HG03521 (cell line): ENCODE data around the gene MTAP.
A peak's percentile ranks its signal among the peaks of the same experiment; 100 is the strongest.

Experiments
- ATAC-seq: cut with Tn5 transposase; IDR thresholded peaks from one replicate; pipeline ENCODE4 v1.9.1; 2021; ENCODE audit warnings: mild to moderate bottlenecking, moderate library complexity; ENCODE audit not compliant: unreplicated experiment

The MTAP gene

GRCh38 chr9:21804331-21804730 lies 1.9 kb downstream of the MTAP start:
- ATAC-seq: no peak

- ATAC-seq: no peak
Measured at GRCh38 chr9:21804791-21805190, 2.4 kb downstream of the MTAP start.

- no peak for ATAC-seq
Measured at GRCh38 chr9:21806644-21807043, 4.2 kb downstream of the MTAP start.

- ATAC-seq: no peak
Measured at GRCh38 chr9:21810388-21810787, 8.0 kb downstream of the MTAP start.

- ATAC-seq: no peak
Measured at GRCh38 chr9:21810881-21811280, 8.4 kb downstream of the MTAP start.

- no peak for ATAC-seq
Measured at GRCh38 chr9:21811914-21812313, 9.5 kb downstream of the MTAP start.

- no peak for ATAC-seq
Measured at GRCh38 chr9:21812415-21812814, 10.0 kb downstream of the MTAP start.

- peak; percentile 64 for ATAC-seq
Measured at GRCh38 chr9:21812946-21813568, 10.6 kb downstream of the MTAP start.

- ATAC-seq: peak; percentile 48
Measured at GRCh38 chr9:21813575-21814473, 11.4 kb downstream of the MTAP start.

- ATAC-seq: no peak
Measured at GRCh38 chr9:21815643-21816042, 13.2 kb downstream of the MTAP start.

GRCh38 chr9:21817176-21817575 lies 14.7 kb downstream of the MTAP start:
- no peak for ATAC-seq

GRCh38 chr9:21825637-21826036 lies 23.2 kb downstream of the MTAP start:
- ATAC-seq: no peak

GRCh38 chr9:21828853-21829410 lies 26.5 kb downstream of the MTAP start:
- ATAC-seq: no peak

- ATAC-seq: no peak
Measured at GRCh38 chr9:21830589-21830988, 28.2 kb downstream of the MTAP start.

- peak; percentile 34 for ATAC-seq
Measured at GRCh38 chr9:21831841-21832509, 29.5 kb downstream of the MTAP start.

GRCh38 chr9:21833090-21833801 lies 30.8 kb downstream of the MTAP start:
- peak; percentile 85 for ATAC-seq

GRCh38 chr9:21835121-21835520 lies 32.7 kb downstream of the MTAP start:
- no peak for ATAC-seq

- no peak for ATAC-seq
Measured at GRCh38 chr9:21836437-21837161, 34.2 kb downstream of the MTAP start.

- ATAC-seq: no peak
Measured at GRCh38 chr9:21837501-21837900, 35.1 kb downstream of the MTAP start.

- ATAC-seq: no peak
Measured at GRCh38 chr9:21840647-21841046, 38.2 kb downstream of the MTAP start.
